Endothelial cell (in vitro differentiated cells): Measurements from ENCODE around the gene TMEM108. TPM values are rescaled to one million over a fixed set of nuclear protein-coding genes. Genes with fewer than 3 reads are reported as not detected.

ENCODE experiments used
- DNase-seq: peaks from one replicate; pipeline ENCODE4 v3.0.0; 2021; ENCODE audit warnings: low spot score
- H3K27ac Mint-ChIP-seq: one replicate; pipeline ENCODE4 v1.8.0; 2021; ENCODE audit warnings: mixed read lengths, inconsistent platforms; ENCODE audit not compliant: unreplicated experiment
- H3K27me3 Mint-ChIP-seq: one replicate; pipeline ENCODE4 v1.8.0; 2021; ENCODE audit warnings: mild to moderate bottlenecking, moderate library complexity, mixed read lengths, inconsistent platforms; ENCODE audit not compliant: unreplicated experiment
- H3K36me3 Mint-ChIP-seq: one replicate; pipeline ENCODE4 v1.8.0; 2021; ENCODE audit warnings: mild to moderate bottlenecking, low read depth, mixed read lengths, inconsistent platforms; ENCODE audit not compliant: unreplicated experiment
- H3K4me1 Mint-ChIP-seq: one replicate; pipeline ENCODE4 v1.8.0; 2021; ENCODE audit warnings: mild to moderate bottlenecking, mixed read lengths, inconsistent platforms; ENCODE audit not compliant: unreplicated experiment
- H3K4me3 Mint-ChIP-seq: one replicate; pipeline ENCODE4 v1.8.0; 2021; ENCODE audit warnings: mild to moderate bottlenecking, mixed read lengths, inconsistent platforms; ENCODE audit not compliant: unreplicated experiment
- H3K9me3 Mint-ChIP-seq: one replicate; pipeline ENCODE4 v1.8.0; 2021; ENCODE audit warnings: mixed read lengths, inconsistent platforms; ENCODE audit not compliant: unreplicated experiment
- CTCF ChIP-seq: fragments of 200-600 bp; sonication (generic); IDR thresholded peaks from one replicate; pipeline ENCODE4 v1.5.0; 2021; ENCODE audit warnings: antibody characterized with exemption; ENCODE audit not compliant: unreplicated experiment
- total RNA-seq: library from RNA; stranded (reverse); fragmentation: NEBNext Ultra II Directional; extraction: Animal tissue kit (Norgen Biotek cat#: 25700); gene quantifications from one replicate; pipeline ENCODE4 v1.2.1, GENCODE V29; 2021; ENCODE audit not compliant: unreplicated experiment

The TMEM108 gene
- total RNA-seq, 1 donor from 2014 or later: 14.2 TPM

- Mint-ChIP-seq H3K36me3 (no peaks in the 10 kb centered on the region), H3K27ac (peak overlapping the region; percentile 53), H3K9me3 (no peaks in the 10 kb centered on the region), H3K4me1 (peaks cover 36% of the 10 kb centered on the region), H3K27me3 (no peaks in the 10 kb centered on the region), H3K4me3 (peak overlapping the region; percentile 5)
- no peak for TF ChIP-seq CTCF
- DNase-seq: peak; percentile 11
These were observed 154.3 kb downstream of the TMEM108 start for GRCh38 chr3:133192363-133192945.

DNA sequence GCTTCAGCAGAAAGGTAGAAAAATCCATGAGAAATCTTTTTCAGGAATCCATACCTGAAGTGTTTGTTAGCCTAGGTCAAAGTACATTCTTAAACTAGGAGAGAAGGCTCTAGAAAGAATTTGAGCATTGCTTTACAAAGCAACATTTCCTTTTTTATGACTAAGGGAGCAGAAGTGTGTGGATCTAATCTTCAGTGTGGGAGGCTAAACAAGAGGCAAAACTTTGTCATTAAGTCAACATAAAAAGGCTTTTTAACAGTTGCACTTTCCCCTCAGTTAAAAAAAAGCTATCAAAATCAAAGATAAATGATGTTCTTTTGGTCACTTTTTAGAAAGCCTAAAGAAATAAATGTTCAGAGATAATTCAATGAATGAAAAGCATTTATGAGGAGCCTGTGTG lies 154.8 kb downstream of the TMEM108 start:
- Mint-ChIP-seq H3K27ac (peak overlapping the region; percentile 53), H3K36me3 (no peaks in the 10 kb centered on the region), H3K4me3 (no peak overlapping the region), H3K9me3 (no peaks in the 10 kb centered on the region), H3K4me1 (peaks cover 34% of the 10 kb centered on the region), H3K27me3 (no peaks in the 10 kb centered on the region)
- no peak for TF ChIP-seq CTCF
- DNase-seq: no peak

DNA sequence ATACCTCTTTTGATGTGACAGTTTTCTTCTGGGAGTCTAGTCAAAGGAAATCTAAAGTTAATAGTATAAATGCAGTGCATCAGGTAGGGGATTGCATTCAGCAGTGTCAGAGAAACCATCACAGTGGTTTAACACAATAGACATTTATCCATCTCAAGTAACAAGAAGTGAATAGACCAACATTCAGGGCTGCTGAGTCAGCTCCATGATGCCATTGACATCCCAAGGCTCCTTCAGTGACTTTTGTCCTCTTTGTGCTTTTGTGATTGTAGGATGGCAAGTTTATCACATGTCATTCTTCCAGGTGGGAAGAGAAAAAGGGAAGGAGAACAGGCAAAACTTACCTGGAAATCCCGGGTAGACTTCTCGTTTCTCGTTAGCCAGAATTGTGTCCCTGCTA lies 158.3 kb downstream of the TMEM108 start:
- H3K4me3 Mint-ChIP-seq: no peak overlapping the region
- no peak for DNase-seq
- H3K4me1 Mint-ChIP-seq: peaks cover 20% of the 10 kb centered on the region
- peaks cover 10% of the 10 kb centered on the region for H3K36me3 Mint-ChIP-seq
- no peaks in the 10 kb centered on the region for H3K9me3 Mint-ChIP-seq
- TF ChIP-seq CTCF: no peak
- H3K27ac Mint-ChIP-seq: no peak overlapping the region
- peaks cover 2% of the 10 kb centered on the region for H3K27me3 Mint-ChIP-seq

GRCh38 chr3:133197619-133198018 lies 159.4 kb downstream of the TMEM108 start:
- Mint-ChIP-seq H3K4me3 (no peak overlapping the region), H3K27ac (no peak overlapping the region), H3K9me3 (no peaks in the 10 kb centered on the region), H3K27me3 (peaks cover 2% of the 10 kb centered on the region), H3K36me3 (peaks cover 14% of the 10 kb centered on the region), H3K4me1 (peaks cover 9% of the 10 kb centered on the region)
- no peak for DNase-seq
- TF ChIP-seq CTCF: no peak

- TF ChIP-seq CTCF: no peak
- no peak overlapping the region for H3K27ac Mint-ChIP-seq
- H3K27me3 Mint-ChIP-seq: peaks cover 4% of the 10 kb centered on the region
- H3K9me3 Mint-ChIP-seq: no peaks in the 10 kb centered on the region
- no peak overlapping the region for H3K4me3 Mint-ChIP-seq
- peaks cover 8% of the 10 kb centered on the region for H3K36me3 Mint-ChIP-seq
- peaks cover 12% of the 10 kb centered on the region for H3K4me1 Mint-ChIP-seq
- DNase-seq: no peak
These were observed 168.7 kb downstream of the TMEM108 start for GRCh38 chr3:133206921-133207320.
